ENCODE results near the gene ST3GAL2.

Gene ST3GAL2

DNA sequence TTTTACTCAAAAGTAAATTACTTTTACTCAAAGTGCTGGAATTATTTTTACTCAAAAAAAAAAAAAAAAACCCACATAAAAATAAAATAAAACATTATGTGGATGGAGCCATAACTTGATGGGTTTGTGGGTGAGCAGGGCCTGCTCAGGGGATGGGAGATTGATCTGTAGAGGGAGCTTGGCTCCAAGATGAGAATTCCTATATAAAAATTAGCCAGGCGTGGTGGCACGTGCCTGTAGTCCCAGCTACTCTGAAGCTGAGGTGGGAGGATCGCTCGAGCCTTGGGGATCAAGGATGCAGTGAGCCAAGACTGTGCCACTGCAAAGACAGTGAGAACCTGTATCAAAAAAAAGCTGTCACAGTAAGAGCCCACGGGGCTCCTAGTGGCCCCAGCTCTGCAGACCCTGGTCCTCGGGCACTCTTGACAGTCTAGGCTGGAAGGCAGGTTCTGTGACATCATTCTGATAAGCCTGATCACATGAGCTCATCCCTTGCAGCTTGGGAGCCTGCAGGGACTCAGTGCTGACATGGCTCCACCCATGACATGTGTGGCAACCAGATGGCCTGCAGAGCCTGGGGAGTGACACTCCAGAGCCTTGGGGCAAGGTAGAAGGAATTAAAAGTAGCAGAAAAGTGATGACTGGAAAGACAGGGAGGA, 42.5 kb downstream of the ST3GAL2 start (continued):
- TF ChIP-seq, protein P1, sequence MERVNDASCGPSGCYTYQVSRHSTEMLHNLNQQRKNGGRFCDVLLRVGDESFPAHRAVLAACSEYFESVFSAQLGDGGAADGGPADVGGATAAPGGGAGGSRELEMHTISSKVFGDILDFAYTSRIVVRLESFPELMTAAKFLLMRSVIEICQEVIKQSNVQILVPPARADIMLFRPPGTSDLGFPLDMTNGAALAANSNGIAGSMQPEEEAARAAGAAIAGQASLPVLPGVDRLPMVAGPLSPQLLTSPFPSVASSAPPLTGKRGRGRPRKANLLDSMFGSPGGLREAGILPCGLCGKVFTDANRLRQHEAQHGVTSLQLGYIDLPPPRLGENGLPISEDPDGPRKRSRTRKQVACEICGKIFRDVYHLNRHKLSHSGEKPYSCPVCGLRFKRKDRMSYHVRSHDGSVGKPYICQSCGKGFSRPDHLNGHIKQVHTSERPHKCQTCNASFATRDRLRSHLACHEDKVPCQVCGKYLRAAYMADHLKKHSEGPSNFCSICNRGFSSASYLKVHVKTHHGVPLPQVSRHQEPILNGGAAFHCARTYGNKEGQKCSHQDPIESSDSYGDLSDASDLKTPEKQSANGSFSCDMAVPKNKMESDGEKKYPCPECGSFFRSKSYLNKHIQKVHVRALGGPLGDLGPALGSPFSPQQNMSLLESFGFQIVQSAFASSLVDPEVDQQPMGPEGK (CRISPR knock-in tag; IDR thresholded peaks at IDR 0.05; ENCODE audit: borderline replicate concordance) = no peak
- no peak for TF ChIP-seq PPARA (CRISPR knock-in tag; IDR thresholded peaks at IDR 0.05; ENCODE audit: borderline replicate concordance)

DNA sequence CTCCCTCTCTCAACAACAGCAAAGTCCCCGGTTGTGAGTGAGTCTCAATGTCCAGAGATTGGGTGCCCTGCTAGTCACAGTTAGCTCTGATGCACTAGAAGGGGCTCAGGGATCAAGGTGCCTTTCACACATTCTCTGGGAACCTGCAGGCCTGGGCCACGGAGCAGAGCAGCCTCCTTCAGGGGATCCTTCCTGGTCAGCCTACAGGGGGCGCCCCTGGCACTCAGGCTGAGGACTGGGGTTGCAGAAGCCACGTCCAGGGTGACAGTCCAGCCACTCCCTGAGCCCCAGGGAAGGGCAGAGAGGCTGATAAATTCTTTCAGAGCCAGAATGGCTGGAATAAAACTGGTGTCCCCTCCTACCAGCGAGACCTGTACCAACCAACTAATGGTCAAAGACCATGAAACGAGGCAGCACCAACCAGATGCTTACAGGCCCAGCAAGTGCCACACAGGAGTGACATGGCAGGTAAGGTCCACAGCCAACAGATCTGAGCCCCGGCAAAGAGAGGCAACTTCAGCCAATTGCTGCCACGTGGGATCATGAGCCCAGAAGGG, 43.5 kb downstream of the ST3GAL2 start:
- peak; percentile 87 for ATAC-seq

DNA sequence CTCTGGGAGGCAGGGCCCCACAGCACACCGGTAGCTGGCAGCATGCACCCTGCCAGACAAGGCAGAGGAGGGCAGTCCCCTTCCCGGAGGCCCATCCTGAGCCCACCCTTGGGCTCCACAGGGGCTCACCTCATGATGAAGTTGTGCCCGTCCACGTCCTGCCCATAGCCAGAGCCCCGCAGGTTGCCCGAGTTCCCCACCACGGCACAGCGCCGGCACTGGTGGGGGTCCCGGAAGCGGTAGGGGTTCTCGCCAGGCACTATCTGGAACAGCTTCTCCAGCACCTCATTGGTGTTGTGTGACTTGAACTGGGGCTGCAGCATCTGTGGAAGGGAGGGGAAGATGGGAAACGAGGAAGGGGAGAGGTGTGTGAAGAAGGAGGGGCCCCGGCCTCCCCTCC, 44.0 kb downstream of the ST3GAL2 start:
- TF ChIP-seq GLIS3 (CRISPR knock-in tag; IDR thresholded peaks at IDR 0.05) = no peak
- TF ChIP-seq, protein P2, sequence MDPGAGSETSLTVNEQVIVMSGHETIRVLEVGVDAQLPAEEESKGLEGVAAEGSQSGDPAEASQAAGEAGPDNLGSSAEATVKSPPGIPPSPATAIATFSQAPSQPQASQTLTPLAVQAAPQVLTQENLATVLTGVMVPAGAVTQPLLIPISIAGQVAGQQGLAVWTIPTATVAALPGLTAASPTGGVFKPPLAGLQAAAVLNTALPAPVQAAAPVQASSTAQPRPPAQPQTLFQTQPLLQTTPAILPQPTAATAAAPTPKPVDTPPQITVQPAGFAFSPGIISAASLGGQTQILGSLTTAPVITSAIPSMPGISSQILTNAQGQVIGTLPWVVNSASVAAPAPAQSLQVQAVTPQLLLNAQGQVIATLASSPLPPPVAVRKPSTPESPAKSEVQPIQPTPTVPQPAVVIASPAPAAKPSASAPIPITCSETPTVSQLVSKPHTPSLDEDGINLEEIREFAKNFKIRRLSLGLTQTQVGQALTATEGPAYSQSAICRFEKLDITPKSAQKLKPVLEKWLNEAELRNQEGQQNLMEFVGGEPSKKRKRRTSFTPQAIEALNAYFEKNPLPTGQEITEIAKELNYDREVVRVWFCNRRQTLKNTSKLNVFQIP (CRISPR knock-in tag; IDR thresholded peaks at IDR 0.05; ENCODE audit: borderline replicate concordance, low read depth) = no peak
- no peak for TF ChIP-seq OSR1 (CRISPR knock-in tag; IDR thresholded peaks at IDR 0.05)
- TF ChIP-seq ZNF8 (CRISPR knock-in tag; IDR thresholded peaks at IDR 0.05) = no peak
- TF ChIP-seq ZC3H10 (CRISPR knock-in tag; IDR thresholded peaks at IDR 0.05) = no peak
- TF ChIP-seq ZFP3 (CRISPR knock-in tag; IDR thresholded peaks at IDR 0.05) = no peak
- TF ChIP-seq, protein P3, sequence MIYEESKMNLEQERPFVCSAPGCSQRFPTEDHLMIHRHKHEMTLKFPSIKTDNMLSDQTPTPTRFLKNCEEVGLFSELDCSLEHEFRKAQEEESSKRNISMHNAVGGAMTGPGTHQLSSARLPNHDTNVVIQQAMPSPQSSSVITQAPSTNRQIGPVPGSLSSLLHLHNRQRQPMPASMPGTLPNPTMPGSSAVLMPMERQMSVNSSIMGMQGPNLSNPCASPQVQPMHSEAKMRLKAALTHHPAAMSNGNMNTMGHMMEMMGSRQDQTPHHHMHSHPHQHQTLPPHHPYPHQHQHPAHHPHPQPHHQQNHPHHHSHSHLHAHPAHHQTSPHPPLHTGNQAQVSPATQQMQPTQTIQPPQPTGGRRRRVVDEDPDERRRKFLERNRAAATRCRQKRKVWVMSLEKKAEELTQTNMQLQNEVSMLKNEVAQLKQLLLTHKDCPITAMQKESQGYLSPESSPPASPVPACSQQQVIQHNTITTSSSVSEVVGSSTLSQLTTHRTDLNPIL (CRISPR knock-in tag; IDR thresholded peaks at IDR 0.05; ENCODE audit: low read depth) = no peak
- TF ChIP-seq, protein P4, sequence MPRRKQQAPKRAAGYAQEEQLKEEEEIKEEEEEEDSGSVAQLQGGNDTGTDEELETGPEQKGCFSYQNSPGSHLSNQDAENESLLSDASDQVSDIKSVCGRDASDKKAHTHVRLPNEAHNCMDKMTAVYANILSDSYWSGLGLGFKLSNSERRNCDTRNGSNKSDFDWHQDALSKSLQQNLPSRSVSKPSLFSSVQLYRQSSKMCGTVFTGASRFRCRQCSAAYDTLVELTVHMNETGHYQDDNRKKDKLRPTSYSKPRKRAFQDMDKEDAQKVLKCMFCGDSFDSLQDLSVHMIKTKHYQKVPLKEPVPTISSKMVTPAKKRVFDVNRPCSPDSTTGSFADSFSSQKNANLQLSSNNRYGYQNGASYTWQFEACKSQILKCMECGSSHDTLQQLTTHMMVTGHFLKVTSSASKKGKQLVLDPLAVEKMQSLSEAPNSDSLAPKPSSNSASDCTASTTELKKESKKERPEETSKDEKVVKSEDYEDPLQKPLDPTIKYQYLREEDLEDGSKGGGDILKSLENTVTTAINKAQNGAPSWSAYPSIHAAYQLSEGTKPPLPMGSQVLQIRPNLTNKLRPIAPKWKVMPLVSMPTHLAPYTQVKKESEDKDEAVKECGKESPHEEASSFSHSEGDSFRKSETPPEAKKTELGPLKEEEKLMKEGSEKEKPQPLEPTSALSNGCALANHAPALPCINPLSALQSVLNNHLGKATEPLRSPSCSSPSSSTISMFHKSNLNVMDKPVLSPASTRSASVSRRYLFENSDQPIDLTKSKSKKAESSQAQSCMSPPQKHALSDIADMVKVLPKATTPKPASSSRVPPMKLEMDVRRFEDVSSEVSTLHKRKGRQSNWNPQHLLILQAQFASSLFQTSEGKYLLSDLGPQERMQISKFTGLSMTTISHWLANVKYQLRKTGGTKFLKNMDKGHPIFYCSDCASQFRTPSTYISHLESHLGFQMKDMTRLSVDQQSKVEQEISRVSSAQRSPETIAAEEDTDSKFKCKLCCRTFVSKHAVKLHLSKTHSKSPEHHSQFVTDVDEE (CRISPR knock-in tag; IDR thresholded peaks at IDR 0.05) = no peak
- no peak for TF ChIP-seq ARNTL (CRISPR knock-in tag; IDR thresholded peaks at IDR 0.05; ENCODE audit: borderline replicate concordance, low read depth)
- TF ChIP-seq ESRRG (CRISPR knock-in tag; IDR thresholded peaks at IDR 0.05) = no peak
- no peak for TF ChIP-seq ZFP30 (CRISPR knock-in tag; IDR thresholded peaks at IDR 0.05)
- TF ChIP-seq BACH2 (CRISPR knock-in tag; IDR thresholded peaks at IDR 0.05; ENCODE audit: borderline replicate concordance) = no peak
- no peak for TF ChIP-seq SNAI2 (CRISPR knock-in tag; IDR thresholded peaks at IDR 0.05)
- TF ChIP-seq, protein P1 (CRISPR knock-in tag; IDR thresholded peaks at IDR 0.05; ENCODE audit: borderline replicate concordance) = no peak
- no peak for TF ChIP-seq ISL1 (CRISPR knock-in tag; IDR thresholded peaks at IDR 0.05)
- no peak for TF ChIP-seq RARB (CRISPR knock-in tag; IDR thresholded peaks at IDR 0.05)

More for the DNA sequence above, 43.5 kb downstream of the ST3GAL2 start:
- TF ChIP-seq, protein P5, sequence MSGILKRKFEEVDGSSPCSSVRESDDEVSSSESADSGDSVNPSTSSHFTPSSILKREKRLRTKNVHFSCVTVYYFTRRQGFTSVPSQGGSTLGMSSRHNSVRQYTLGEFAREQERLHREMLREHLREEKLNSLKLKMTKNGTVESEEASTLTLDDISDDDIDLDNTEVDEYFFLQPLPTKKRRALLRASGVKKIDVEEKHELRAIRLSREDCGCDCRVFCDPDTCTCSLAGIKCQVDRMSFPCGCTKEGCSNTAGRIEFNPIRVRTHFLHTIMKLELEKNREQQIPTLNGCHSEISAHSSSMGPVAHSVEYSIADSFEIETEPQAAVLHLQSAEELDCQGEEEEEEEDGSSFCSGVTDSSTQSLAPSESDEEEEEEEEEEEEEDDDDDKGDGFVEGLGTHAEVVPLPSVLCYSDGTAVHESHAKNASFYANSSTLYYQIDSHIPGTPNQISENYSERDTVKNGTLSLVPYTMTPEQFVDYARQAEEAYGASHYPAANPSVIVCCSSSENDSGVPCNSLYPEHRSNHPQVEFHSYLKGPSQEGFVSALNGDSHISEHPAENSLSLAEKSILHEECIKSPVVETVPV (CRISPR knock-in tag; IDR thresholded peaks at IDR 0.05) = no peak
- TF ChIP-seq PPARA (CRISPR knock-in tag; IDR thresholded peaks at IDR 0.05; ENCODE audit: borderline replicate concordance) = no peak
- TF ChIP-seq ZFP3 (CRISPR knock-in tag; IDR thresholded peaks at IDR 0.05) = no peak

More for the DNA sequence above, 44.0 kb downstream of the ST3GAL2 start:
- ATAC-seq = no peak

Data from SK-N-SH treated with all-trans-retinoic acid at 6 μM for 48 hours (cell line).